Tibial nerve (tissue), 4 donors: ENCODE data around the gene MRPS26. TPM values are rescaled to one million over a fixed set of nuclear protein-coding genes. Genes with fewer than 3 reads are reported as not detected.
"Not testable (repeated sequence)": the region's sequence is repeated elsewhere in the genome, so short reads cannot be mapped to it uniquely, and the experiment has no call there.

Experiments used
- DNase-seq, 2 donors: peaks; one replicate each; pipeline ENCODE4 v3.0.0-alpha.2; 2019; ENCODE audit warnings: low spot score in 2 of 2
- H3K27ac ChIP-seq, 4 donors: fragments of 200-600 bp; sonication (generic) in 3 of 4; one replicate each; pipeline ENCODE4 v1.5.1; 2017 to 2019; ENCODE audit warnings: mild to moderate bottlenecking in 1 of 4
- H3K27me3 ChIP-seq, 2 donors: fragments of 200-600 bp; sonication (generic) in 1 of 2; one replicate each; pipeline versions ENCODE4 v1.5.1 to v1.6.0; 2017 to 2019
- H3K36me3 ChIP-seq, 3 donors: fragments of 200-600 bp; sonication (generic); one replicate each; pipeline ENCODE4 v1.5.1; 2018 to 2019
- H3K4me1 ChIP-seq, 4 donors: fragments of 200-600 bp; sonication (generic) in 3 of 4; one replicate each; pipeline ENCODE4 v1.5.1; 2017 to 2019
- H3K4me3 ChIP-seq, 4 donors: fragments of 200-600 bp; sonication (generic) in 3 of 4; one replicate each; pipeline ENCODE4 v1.5.1; 2017 to 2019; ENCODE audit warnings: mild to moderate bottlenecking in 1 of 4, moderate library complexity in 1 of 4
- H3K9me3 ChIP-seq, 4 donors: fragments of 200-600 bp; sonication (generic) in 3 of 4; one replicate each; pipeline ENCODE4 v1.5.1; 2017 to 2019
- CTCF ChIP-seq, 5 experiments: fragments of 200-600 bp in 3 of 5; fragments of 450-650 bp in 2 of 5; sonication (generic) in 3 of 5; IDR thresholded peaks; one replicate each; pipeline ENCODE4 v1.5.1; 2016 to 2019; ENCODE audit warnings: antibody characterized with exemption in 5 of 5, mild to moderate bottlenecking in 3 of 5, moderate library complexity in 2 of 5
- EP300 ChIP-seq, 2 donors: sonication (generic); formaldehyde crosslinking; IDR thresholded peaks; one replicate each; pipeline ENCODE4 v1.6.1; 2017; ENCODE audit warnings: antibody characterized with exemption in 2 of 2, mild to moderate bottlenecking in 1 of 2
- POLR2A ChIP-seq, 2 donors: fragments of 450-650 bp; IDR thresholded peaks; one replicate each; pipeline ENCODE4 v1.6.1; 2017; ENCODE audit warnings: antibody characterized with exemption in 2 of 2, mild to moderate bottlenecking in 2 of 2, moderate library complexity in 2 of 2
- WGBS, 2 donors: methylation state at CpG; one replicate each; pipeline ENCODE4 v1.1.5; 2018; 5-methylcytosine and 5-hydroxymethylcytosine counted together
- total RNA-seq, 4 donors: library from RNA; depleted of rRNA; stranded (reverse); fragments of >200 nt; gene quantifications; one replicate each; pipeline ENCODE4 v1.1.0, GENCODE V29; 2016

MRPS26 gene
- total RNA-seq, 4 donors from 2014 or later, result 43.2 to 87.9 (median 59.5) TPM

GRCh38 chr20:3010985-3011723 is 34.7 kb upstream of the MRPS26 start:
- no peaks in the 10 kb centered on the region for H3K4me1 ChIP-seq
- H3K9me3 ChIP-seq, result no peaks in the 10 kb centered on the region
- no peak overlapping the region for H3K4me3 ChIP-seq
- DNase-seq, result no peak
- no peak overlapping the region for H3K27ac ChIP-seq
- peaks cover 0 to 97% (median 0%) of the 10 kb centered on the region in 3 donors for H3K36me3 ChIP-seq
- H3K27me3 ChIP-seq, result no peaks in the 10 kb centered on the region
- WGBS, 2 donors, result 86 to 88% methylated on average over 1 of the region's 1 CpG
- TF ChIP-seq EP300 (IDR thresholded peaks at IDR 0.05) (no peak), POLR2A (IDR thresholded peaks at IDR 0.05) (no peak), CTCF (IDR thresholded peaks at IDR 0.05) (no peak)

GRCh38 chr20:3011752-3012151 is 34.1 kb upstream of the MRPS26 start:
- TF ChIP-seq EP300 (IDR thresholded peaks at IDR 0.05), result no peak
- no peak for TF ChIP-seq POLR2A (IDR thresholded peaks at IDR 0.05)
- no peak for TF ChIP-seq CTCF (IDR thresholded peaks at IDR 0.05)
- DNase-seq, result no peak
- Histone ChIP-seq H3K9me3 (no peaks in the 10 kb centered on the region), H3K27ac (no peak overlapping the region), H3K36me3 (peaks cover 0 to 97% (median 0%) of the 10 kb centered on the region in 3 donors), H3K4me3 (no peak overlapping the region), H3K27me3 (no peaks in the 10 kb centered on the region), H3K4me1 (no peaks in the 10 kb centered on the region)
- 93 to 96% methylated on average over 3 of the region's 3 CpGs for whole genome bisulfite sequencing, 2 donors

GRCh38 chr20:3013771-3014170 is 32.1 kb upstream of the MRPS26 start:
- H3K36me3 ChIP-seq, result peaks cover 0 to 91% (median 0%) of the 10 kb centered on the region in 3 donors
- H3K9me3 ChIP-seq, result no peaks in the 10 kb centered on the region
- H3K27me3 ChIP-seq, result no peaks in the 10 kb centered on the region
- no peak for TF ChIP-seq POLR2A (IDR thresholded peaks at IDR 0.05)
- TF ChIP-seq EP300 (IDR thresholded peaks at IDR 0.05), result no peak
- TF ChIP-seq CTCF (IDR thresholded peaks at IDR 0.05), result no peak
- no peak overlapping the region for H3K4me3 ChIP-seq
- no peak overlapping the region for H3K27ac ChIP-seq
- 94 to 95% methylated on average over 5 of the region's 5 CpGs for WGBS, 2 donors
- DNase-seq, result no peak
- no peaks in the 10 kb centered on the region for H3K4me1 ChIP-seq

GRCh38 chr20:3014179-3014578 is 31.7 kb upstream of the MRPS26 start:
- TF ChIP-seq CTCF (IDR thresholded peaks at IDR 0.05) (no peak), POLR2A (IDR thresholded peaks at IDR 0.05) (no peak), EP300 (IDR thresholded peaks at IDR 0.05) (no peak)
- Histone ChIP-seq H3K4me3 (no peak overlapping the region), H3K36me3 (peaks cover 0 to 87% (median 0%) of the 10 kb centered on the region in 3 donors), H3K27ac (no peak overlapping the region), H3K4me1 (no peaks in the 10 kb centered on the region), H3K9me3 (no peaks in the 10 kb centered on the region), H3K27me3 (no peaks in the 10 kb centered on the region)
- 94 to 96% methylated on average over 7 of the region's 7 CpGs for WGBS, 2 donors
- no peak for DNase-seq

GRCh38 chr20:3014662-3015061 is 31.2 kb upstream of the MRPS26 start:
- Histone ChIP-seq H3K27ac (no peak overlapping the region), H3K9me3 (no peaks in the 10 kb centered on the region), H3K27me3 (no peaks in the 10 kb centered on the region), H3K4me3 (no peak overlapping the region), H3K36me3 (peaks cover 0 to 86% (median 0%) of the 10 kb centered on the region in 3 donors), H3K4me1 (no peaks in the 10 kb centered on the region)
- 86 to 95% methylated on average over 3 of the region's 3 CpGs for WGBS, 2 donors
- no peak for DNase-seq
- TF ChIP-seq POLR2A (IDR thresholded peaks at IDR 0.05), result no peak
- no peak for TF ChIP-seq EP300 (IDR thresholded peaks at IDR 0.05)
- no peak for TF ChIP-seq CTCF (IDR thresholded peaks at IDR 0.05)

GRCh38 chr20:3015302-3015701 is 30.6 kb upstream of the MRPS26 start:
- not testable (repeated sequence) for H3K27me3 ChIP-seq, DNase-seq, H3K9me3 ChIP-seq, H3K27ac ChIP-seq, H3K4me3 ChIP-seq, H3K4me1 ChIP-seq
- H3K36me3 ChIP-seq, result peaks cover 0 to 85% (median 0%) of the 10 kb centered on the region in 3 donors
- 93 to 97% methylated on average over 5 of the region's 5 CpGs for WGBS, 2 donors
